BJ (cell line): ENCODE measurements around the gene FNDC3B. TPM values are rescaled to one million over a fixed set of nuclear protein-coding genes. Genes with fewer than 3 reads are reported as not detected.

ENCODE experiments used
- CTCF ChIA-PET: fragments of 350-600 bp; formaldehyde crosslinking; extraction: SDS; loops from one replicate; lab custom pipeline; 2021; ENCODE audit warnings: antibody characterized with exemption, inconsistent platforms; lab: Yijun Ruan, JAX
- POLR2A ChIA-PET: fragments of 300-600 bp; sonication (Branson Sonifier 250); formaldehyde crosslinking; extraction: SDS; loops from one replicate; lab custom pipeline; 2021; ENCODE audit warnings: antibody characterized with exemption; lab: Charles Lee
- DNase-seq: peaks from one replicate; pipeline ENCODE4 v3.0.0-alpha.2; 2011; ENCODE audit warnings: low read depth
- H3K27me3 ChIP-seq: 2 replicates; pipeline ENCODE4 v1.6.0; 2011; ENCODE audit warnings: low read length; ENCODE audit not compliant: control insufficient read depth, insufficient read depth
- H3K36me3 ChIP-seq: 2 replicates; pipeline ENCODE4 v1.5.1; 2011; ENCODE audit warnings: low read length; ENCODE audit not compliant: control insufficient read depth, insufficient read depth
- H3K4me3 ChIP-seq: 2 replicates; pipeline ENCODE4 v1.5.1; 2011; ENCODE audit warnings: low read depth, mild to moderate bottlenecking, control low read depth, low read length
- polyA plus RNA-seq: library from polyadenylated mRNA; depleted of rRNA; stranded (reverse); fragments of >200 nt; gene quantifications from 2 replicates; pipeline ENCODE4 v1.2.3, GENCODE V29; 2011; rRNA removed
- small RNA-seq: library from RNA; depleted of rRNA; stranded (forward); fragments of <200 nt; gene quantifications from one replicate; pipeline ENCODE3, GENCODE V24; 2012; ENCODE audit warnings: low replicate concordance, low read depth; ENCODE audit not compliant: insufficient read length
- TF ChIP-seq, protein P1 (sequence below): IDR thresholded peaks from 2 replicates; pipeline ENCODE4 v1.5.1; 2011; ENCODE audit warnings: low read depth, mild to moderate bottlenecking, control low read depth, inconsistent platforms, low read length, moderate library complexity; ENCODE audit not compliant: insufficient read depth

The FNDC3B gene
- polyA plus RNA-seq, 1 experiment, result 28.6 TPM

DNA sequence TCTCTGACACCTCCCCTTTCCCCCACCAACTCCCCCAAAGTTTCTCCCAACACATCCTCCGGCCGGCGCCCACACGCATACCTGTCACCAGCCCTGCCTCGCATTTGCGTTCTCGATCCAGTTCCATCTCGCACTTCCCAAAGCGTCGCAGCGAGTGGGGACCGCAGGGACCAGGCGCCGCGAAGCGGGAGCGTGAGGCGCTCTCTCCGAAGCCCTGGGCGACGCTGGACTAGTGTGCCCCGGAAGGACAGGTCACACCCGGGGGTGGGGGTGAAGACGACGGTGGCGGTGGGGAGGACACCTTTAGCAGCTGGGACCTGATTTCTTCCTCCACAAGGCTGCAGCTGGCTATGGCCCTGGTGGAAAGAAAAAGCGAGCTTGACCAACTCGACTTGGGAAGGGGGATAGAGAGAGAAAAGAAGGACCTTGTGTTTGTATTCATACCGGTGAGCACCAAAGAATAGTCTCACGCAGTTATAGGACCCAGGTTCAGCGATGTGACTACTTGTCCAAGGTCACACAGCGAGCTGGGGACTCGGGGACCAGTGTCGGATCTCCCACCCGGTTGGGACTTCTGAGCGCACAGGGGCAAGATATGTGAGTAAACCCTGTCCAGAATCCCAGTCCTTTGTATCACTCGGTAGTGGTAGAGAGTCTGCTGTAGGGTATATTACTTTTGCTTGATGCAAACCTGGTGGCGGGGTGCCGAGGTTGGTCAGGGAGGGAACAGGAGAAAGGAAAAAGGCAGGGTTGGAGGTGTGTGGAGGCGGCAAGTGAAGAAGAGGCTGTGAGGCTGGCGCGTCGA lies 409.5 kb downstream of the FNDC3B start:
- ChIA-PET POLR2A (no interaction called here), CTCF (interaction anchor here (1.8 kb wide), 1 partner anchor 12 kb away, joined by 7 read pairs; no protein-coding TSS in a partner anchor)
- Histone ChIP-seq H3K27me3 (peaks cover 36% of the 10 kb centered on the region), H3K36me3 (no peaks in the 10 kb centered on the region), H3K4me3 (no peak overlapping the region)
- TF ChIP-seq, protein P1, sequence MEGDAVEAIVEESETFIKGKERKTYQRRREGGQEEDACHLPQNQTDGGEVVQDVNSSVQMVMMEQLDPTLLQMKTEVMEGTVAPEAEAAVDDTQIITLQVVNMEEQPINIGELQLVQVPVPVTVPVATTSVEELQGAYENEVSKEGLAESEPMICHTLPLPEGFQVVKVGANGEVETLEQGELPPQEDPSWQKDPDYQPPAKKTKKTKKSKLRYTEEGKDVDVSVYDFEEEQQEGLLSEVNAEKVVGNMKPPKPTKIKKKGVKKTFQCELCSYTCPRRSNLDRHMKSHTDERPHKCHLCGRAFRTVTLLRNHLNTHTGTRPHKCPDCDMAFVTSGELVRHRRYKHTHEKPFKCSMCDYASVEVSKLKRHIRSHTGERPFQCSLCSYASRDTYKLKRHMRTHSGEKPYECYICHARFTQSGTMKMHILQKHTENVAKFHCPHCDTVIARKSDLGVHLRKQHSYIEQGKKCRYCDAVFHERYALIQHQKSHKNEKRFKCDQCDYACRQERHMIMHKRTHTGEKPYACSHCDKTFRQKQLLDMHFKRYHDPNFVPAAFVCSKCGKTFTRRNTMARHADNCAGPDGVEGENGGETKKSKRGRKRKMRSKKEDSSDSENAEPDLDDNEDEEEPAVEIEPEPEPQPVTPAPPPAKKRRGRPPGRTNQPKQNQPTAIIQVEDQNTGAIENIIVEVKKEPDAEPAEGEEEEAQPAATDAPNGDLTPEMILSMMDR, result no peak
- no peak for DNase-seq

DNA sequence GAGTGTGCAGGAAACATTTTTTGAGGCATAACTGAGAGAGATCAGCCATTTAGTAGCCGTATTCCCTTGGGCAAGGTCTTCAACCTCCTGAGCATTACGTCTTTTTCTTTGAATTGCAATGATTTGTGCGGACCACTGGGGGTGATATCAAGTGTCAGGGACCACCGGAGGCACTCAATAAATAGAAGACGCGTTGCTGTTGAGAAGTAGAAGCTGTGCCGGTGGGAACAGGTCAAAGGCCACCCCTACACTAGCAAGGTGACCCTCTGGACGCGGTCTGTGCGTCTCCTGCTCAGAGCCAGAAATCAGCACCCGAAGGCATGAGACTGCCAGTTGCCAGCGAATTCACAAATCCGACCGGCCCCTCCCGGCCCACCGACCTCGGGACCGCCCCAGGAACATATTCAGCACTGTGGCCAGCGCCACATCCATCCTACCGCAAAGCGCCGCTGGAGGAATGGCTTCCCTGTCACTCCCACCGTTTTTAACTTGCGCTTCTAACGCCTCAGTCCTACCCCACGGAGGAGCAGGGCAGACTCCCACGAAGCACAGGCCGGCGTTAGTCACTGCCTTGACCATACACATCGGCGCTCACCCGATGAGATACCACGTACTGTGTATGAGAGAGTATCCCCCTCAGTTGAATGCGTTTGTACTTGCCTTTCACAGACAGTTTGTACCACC lies 410.2 kb downstream of the FNDC3B start:
- ChIA-PET POLR2A (no interaction called here), CTCF (interaction anchor here (0.6 to 1.8 kb wide), 3 partner anchors 12 to 113 kb away, joined by 3 to 7 read pairs (median 5); no protein-coding TSS in a partner anchor)
- Histone ChIP-seq H3K4me3 (no peak overlapping the region), H3K36me3 (no peaks in the 10 kb centered on the region), H3K27me3 (peaks cover 36% of the 10 kb centered on the region)
- TF ChIP-seq, protein P1, result no peak
- DNase-seq, result no peak

Small RNAs within 50 kb of the gene (small RNA-seq; reads per million reads assigned to genes)
- gene RN7SL141P, result not detected

Other genes starting within 250 kb of the FNDC3B start
- 6.4 and 10.5 TPM in 2 replicates for gene PLD1, start 229.1 kb upstream of the FNDC3B start, polyA plus RNA-seq
- gene TMEM212, start 196.2 kb upstream of the FNDC3B start, polyA plus RNA-seq, result not detected in 2 replicates